ENCODE results near the gene SMYD4. TPM values are rescaled to one million over a fixed set of nuclear protein-coding genes. Genes with fewer than 3 reads are reported as not detected.

The SMYD4 gene
- total RNA-seq, 1 donor from 2014 or later = 33.5 TPM

DNA sequence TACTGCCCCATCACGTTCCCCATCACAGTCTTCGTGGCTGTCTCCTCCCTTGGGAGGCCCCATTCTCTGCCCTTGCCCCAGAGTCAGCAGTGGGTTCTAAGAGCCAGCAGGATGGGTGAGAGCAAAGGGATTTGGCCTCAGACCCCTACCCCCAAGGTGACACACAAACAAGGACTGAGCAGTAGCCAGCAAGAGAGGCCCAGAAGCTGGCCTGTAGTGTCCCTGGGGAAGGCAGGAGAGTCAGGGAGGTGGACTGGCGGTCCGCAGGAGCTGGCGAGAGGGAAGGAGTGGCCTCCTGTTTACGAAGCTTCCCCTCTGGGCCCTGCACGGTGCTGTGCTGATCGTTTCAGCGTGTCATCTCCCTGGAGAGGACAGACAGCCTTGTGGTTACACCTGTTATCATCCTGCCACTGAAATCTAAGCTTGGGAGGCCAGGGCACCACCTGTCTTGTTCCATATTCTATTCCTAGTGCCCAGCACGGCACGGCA lies 96.8 kb downstream of the SMYD4 start:
- Mint-ChIP-seq H3K27ac (no peak overlapping the region), H3K27me3 (no peaks in the 10 kb centered on the region), H3K4me1 (ENCODE audit: low read depth) (peaks cover 22% of the 10 kb centered on the region), H3K36me3 (ENCODE audit: insufficient read depth) (peaks cover 4% of the 10 kb centered on the region), H3K4me3 (ENCODE audit: low read depth) (no peak overlapping the region), H3K9me3 (ENCODE audit: low read depth) (no peaks in the 10 kb centered on the region)
- TF ChIP-seq CTCF (IDR thresholded peaks at IDR 0.05; ENCODE audit: unreplicated experiment) = no peak
- DNase-seq (ENCODE audit: low spot score, unreplicated experiment) = no peak

GRCh38 chr17:1732241-1732832 lies 97.4 kb downstream of the SMYD4 start:
- DNase-seq (ENCODE audit: low spot score, unreplicated experiment) = no peak
- Mint-ChIP-seq H3K9me3 (ENCODE audit: low read depth) (no peaks in the 10 kb centered on the region), H3K27ac (no peak overlapping the region), H3K4me1 (ENCODE audit: low read depth) (peaks cover 18% of the 10 kb centered on the region), H3K36me3 (ENCODE audit: insufficient read depth) (peaks cover 4% of the 10 kb centered on the region), H3K27me3 (no peaks in the 10 kb centered on the region), H3K4me3 (ENCODE audit: low read depth) (no peak overlapping the region)
- TF ChIP-seq CTCF (IDR thresholded peaks at IDR 0.05; ENCODE audit: unreplicated experiment) = no peak

- no peak overlapping the region for H3K4me3 Mint-ChIP-seq (ENCODE audit: low read depth)
- no peaks in the 10 kb centered on the region for H3K9me3 Mint-ChIP-seq (ENCODE audit: low read depth)
- DNase-seq (ENCODE audit: low spot score, unreplicated experiment) = no peak
- peaks cover 6% of the 10 kb centered on the region for H3K4me1 Mint-ChIP-seq (ENCODE audit: low read depth)
- peaks cover 3% of the 10 kb centered on the region for H3K36me3 Mint-ChIP-seq (ENCODE audit: insufficient read depth)
- no peak overlapping the region for H3K27ac Mint-ChIP-seq
- no peak for TF ChIP-seq CTCF (IDR thresholded peaks at IDR 0.05; ENCODE audit: unreplicated experiment)
- no peaks in the 10 kb centered on the region for H3K27me3 Mint-ChIP-seq
Observed at GRCh38 chr17:1731194-1731506, 98.6 kb downstream of the SMYD4 start.

GRCh38 chr17:1730326-1731193 lies 99.1 kb downstream of the SMYD4 start:
- Mint-ChIP-seq H3K36me3 (ENCODE audit: insufficient read depth) (peaks cover 4% of the 10 kb centered on the region), H3K4me3 (ENCODE audit: low read depth) (no peak overlapping the region), H3K4me1 (ENCODE audit: low read depth) (peaks cover 3% of the 10 kb centered on the region), H3K27me3 (no peaks in the 10 kb centered on the region), H3K9me3 (ENCODE audit: low read depth) (no peaks in the 10 kb centered on the region), H3K27ac (no peak overlapping the region)
- no peak for DNase-seq (ENCODE audit: low spot score, unreplicated experiment)
- no peak for TF ChIP-seq CTCF (IDR thresholded peaks at IDR 0.05; ENCODE audit: unreplicated experiment)

DNA sequence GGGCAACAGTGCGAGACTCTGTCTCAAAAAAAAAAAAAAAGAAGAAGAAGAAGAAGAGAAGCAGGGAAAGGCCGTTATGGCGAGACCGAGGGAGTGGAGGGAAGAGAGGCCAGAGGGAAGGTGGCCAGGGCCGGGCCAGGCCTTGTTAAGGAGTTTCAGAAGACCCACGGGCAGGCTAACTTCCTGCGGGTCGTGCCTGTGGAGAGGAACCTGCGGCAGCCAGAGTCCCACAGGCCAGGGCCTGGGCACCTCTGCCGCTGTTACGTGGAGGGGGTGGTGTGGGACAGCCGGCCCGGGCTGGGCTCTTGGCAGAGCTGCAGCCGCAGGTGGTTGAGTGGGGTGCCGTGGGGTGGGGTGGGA lies 99.8 kb downstream of the SMYD4 start:
- no peaks in the 10 kb centered on the region for H3K9me3 Mint-ChIP-seq (ENCODE audit: low read depth)
- no peaks in the 10 kb centered on the region for H3K27me3 Mint-ChIP-seq
- no peak overlapping the region for H3K27ac Mint-ChIP-seq
- no peak for TF ChIP-seq CTCF (IDR thresholded peaks at IDR 0.05; ENCODE audit: unreplicated experiment)
- H3K36me3 Mint-ChIP-seq (ENCODE audit: insufficient read depth) = peaks cover 4% of the 10 kb centered on the region
- H3K4me1 Mint-ChIP-seq (ENCODE audit: low read depth) = peaks cover 4% of the 10 kb centered on the region
- no peak overlapping the region for H3K4me3 Mint-ChIP-seq (ENCODE audit: low read depth)
- no peak for DNase-seq (ENCODE audit: low spot score, unreplicated experiment)

Other genes with a start within 250 kb of the SMYD4 start
- gene SLC43A2, start 201.1 kb downstream of the SMYD4 start, total RNA-seq = 21.1 and 21.9 TPM in 2 replicates
- 0.43 and 0.69 TPM in 2 replicates for gene SCARF1, start 184.2 kb downstream of the SMYD4 start, total RNA-seq
- gene RILP, start 180.0 kb downstream of the SMYD4 start, total RNA-seq = 1.2 and 1.5 TPM in 2 replicates
- 367 and 378 TPM in 2 replicates for gene PRPF8, start 145.0 kb downstream of the SMYD4 start, total RNA-seq
- gene TLCD2, start 119.5 kb downstream of the SMYD4 start, total RNA-seq = 2.7 and 2.9 TPM in 2 replicates
- gene WDR81, start 105.2 kb downstream of the SMYD4 start, total RNA-seq = 22.1 and 22.4 TPM in 2 replicates
- gene SERPINF2, start 87.0 kb downstream of the SMYD4 start, total RNA-seq = 68.6 and 74.5 TPM in 2 replicates
- gene SERPINF1, start 67.8 kb downstream of the SMYD4 start, total RNA-seq = 163 and 169 TPM in 2 replicates
- gene RPA1, start 103 bp upstream of the SMYD4 start, total RNA-seq = 111 and 119 TPM in 2 replicates
- 11.1 and 12.4 TPM in 2 replicates for gene RTN4RL1, start 195.4 kb upstream of the SMYD4 start, total RNA-seq
- 39.1 and 44.0 TPM in 2 replicates for gene DPH1, start 200.3 kb upstream of the SMYD4 start, total RNA-seq
- 21.9 and 25.4 TPM in 2 replicates for gene OVCA2, start 212.1 kb upstream of the SMYD4 start, total RNA-seq
- gene HIC1, start 225.2 kb upstream of the SMYD4 start, total RNA-seq = 0.69 and 0.86 TPM in 2 replicates